ENCODE measurements around the gene TNS1. TPM values are rescaled to one million over a fixed set of nuclear protein-coding genes. Genes with fewer than 3 reads are reported as not detected.

TNS1 gene
- total RNA-seq, 1 experiment from 2014 or later, result 1.5 TPM

GRCh38 chr2:217897816-217898806 is 104.7 kb downstream of the TNS1 start:
- Histone ChIP-seq H3K27me3 (ENCODE audit: low read length) (peaks cover 56% of the 10 kb centered on the region), H3K4me2 (ENCODE audit: low read length) (no peak overlapping the region), H3K36me3 (ENCODE audit: low read depth, low read length) (no peaks in the 10 kb centered on the region), H3K9me3 (ENCODE audit: low read length) (no peaks in the 10 kb centered on the region), H3K4me3 (ENCODE audit: low read length) (no peak overlapping the region), H2AFZ (ENCODE audit: low read length) (no peak overlapping the region), H4K20me1 (ENCODE audit: low read length) (no peaks in the 10 kb centered on the region), H3K79me2 (ENCODE audit: low read length) (no peaks in the 10 kb centered on the region), H3K4me1 (ENCODE audit: insufficient read depth, low read length) (no peaks in the 10 kb centered on the region), H3K9ac (ENCODE audit: low read length) (no peak overlapping the region), H3K27ac (ENCODE audit: low read length) (no peak overlapping the region), H3K9me2 (replicated peaks; ENCODE audit: low read length) (no peaks in the 10 kb centered on the region), H3F3A (ENCODE audit: low read length, unreplicated experiment) (no peaks in the 10 kb centered on the region)
- ATAC-seq, result no peak
- ChIA-PET POLR2A (ENCODE audit: unreplicated experiment) (no interaction called here), CTCF (no interaction called here)
- DNase-seq, result no peak
- no peak for TF ChIP-seq EZH2phosphoT487 (IDR thresholded peaks at IDR 0.05; ENCODE audit: borderline replicate concordance, low read length)
- intact Hi-C loops (cut with micrococcal nuclease), result no loop called here
- BruUV-seq (replicated peaks), result no TSS peak

- POLR2A ChIA-PET (ENCODE audit: unreplicated experiment), result no interaction called here
- TF ChIP-seq EZH2phosphoT487 (IDR thresholded peaks at IDR 0.05; ENCODE audit: borderline replicate concordance, low read length) (no peak), CTCF (conservative IDR thresholded peaks at IDR 0.05; ENCODE audit: low read depth, low read length) (no peak), EZH2 (IDR thresholded peaks at IDR 0.05; ENCODE audit: low read length, unreplicated experiment) (no peak)
- ATAC-seq (no peak), DNase-seq (no peak)
- Histone ChIP-seq H3K9ac (ENCODE audit: low read length) (no peak overlapping the region), H3K36me3 (ENCODE audit: low read depth, low read length) (no peaks in the 10 kb centered on the region), H3K27me3 (ENCODE audit: low read length) (peaks cover 56% of the 10 kb centered on the region), H3K79me2 (ENCODE audit: low read length) (no peaks in the 10 kb centered on the region), H3K4me2 (ENCODE audit: low read length) (no peak overlapping the region), H3F3A (ENCODE audit: low read length, unreplicated experiment) (no peaks in the 10 kb centered on the region), H3K27ac (ENCODE audit: low read length) (no peak overlapping the region), H3K4me3 (ENCODE audit: low read length) (no peak overlapping the region), H2AFZ (ENCODE audit: low read length) (no peak overlapping the region), H3K4me1 (ENCODE audit: insufficient read depth, low read length) (no peaks in the 10 kb centered on the region), H3K9me3 (ENCODE audit: low read length) (no peaks in the 10 kb centered on the region), H3K9me2 (replicated peaks; ENCODE audit: low read length) (no peaks in the 10 kb centered on the region), H4K20me1 (ENCODE audit: low read length) (no peaks in the 10 kb centered on the region)
- no TSS peak for BruUV-seq (replicated peaks)
- intact Hi-C loops (cut with micrococcal nuclease), result no loop called here
- CTCF ChIA-PET, result no interaction called here
Measured at GRCh38 chr2:217897091-217897715, 105.6 kb downstream of the TNS1 start.

- no peaks in the 10 kb centered on the region for H3K9me2 ChIP-seq (replicated peaks; ENCODE audit: low read length)
- H3K9me3 ChIP-seq (ENCODE audit: low read length), result no peaks in the 10 kb centered on the region
- no TSS peak for BruUV-seq (replicated peaks)
- no peaks in the 10 kb centered on the region for H3F3A ChIP-seq (ENCODE audit: low read length, unreplicated experiment)
- H3K27me3 ChIP-seq (ENCODE audit: low read length), result peaks cover 60% of the 10 kb centered on the region
- ATAC-seq (no peak), DNase-seq (no peak)
- no peaks in the 10 kb centered on the region for H3K4me1 ChIP-seq (ENCODE audit: insufficient read depth, low read length)
- no peaks in the 10 kb centered on the region for H4K20me1 ChIP-seq (ENCODE audit: low read length)
- ChIA-PET CTCF (interaction anchor here (0.6 kb wide), 1 partner anchor 96 kb away, joined by 9 read pairs; no protein-coding TSS in a partner anchor), POLR2A (ENCODE audit: unreplicated experiment) (no interaction called here)
- TF ChIP-seq EZH2phosphoT487 (IDR thresholded peaks at IDR 0.05; ENCODE audit: borderline replicate concordance, low read length) (no peak), EZH2 (IDR thresholded peaks at IDR 0.05; ENCODE audit: low read length, unreplicated experiment) (no peak), CTCF (conservative IDR thresholded peaks at IDR 0.05; ENCODE audit: low read depth, low read length) (no peak)
- no peak overlapping the region for H2AFZ ChIP-seq (ENCODE audit: low read length)
- no peak overlapping the region for H3K4me2 ChIP-seq (ENCODE audit: low read length)
- H3K9ac ChIP-seq (ENCODE audit: low read length), result no peak overlapping the region
- H3K79me2 ChIP-seq (ENCODE audit: low read length), result no peaks in the 10 kb centered on the region
- no peak overlapping the region for H3K4me3 ChIP-seq (ENCODE audit: low read length)
- no peak overlapping the region for H3K27ac ChIP-seq (ENCODE audit: low read length)
- intact Hi-C loops (cut with micrococcal nuclease), result no loop called here
- H3K36me3 ChIP-seq (ENCODE audit: low read depth, low read length), result no peaks in the 10 kb centered on the region
Measured at GRCh38 chr2:217895070-217895635, 107.6 kb downstream of the TNS1 start.
